Measurements from ENCODE around the gene CMBL. TPM values are rescaled to one million over a fixed set of nuclear protein-coding genes. Genes with fewer than 3 reads are reported as not detected.
A peak's percentile ranks its signal among the peaks of the same experiment; 100 is the strongest.
"Not testable (repeated sequence)": the region's sequence is repeated elsewhere in the genome, so short reads cannot be mapped to it uniquely, and the experiment has no call there.

The CMBL gene
- total RNA-seq, 2 experiments from 2014 or later = 0.13 TPM; not detected in 1

DNA sequence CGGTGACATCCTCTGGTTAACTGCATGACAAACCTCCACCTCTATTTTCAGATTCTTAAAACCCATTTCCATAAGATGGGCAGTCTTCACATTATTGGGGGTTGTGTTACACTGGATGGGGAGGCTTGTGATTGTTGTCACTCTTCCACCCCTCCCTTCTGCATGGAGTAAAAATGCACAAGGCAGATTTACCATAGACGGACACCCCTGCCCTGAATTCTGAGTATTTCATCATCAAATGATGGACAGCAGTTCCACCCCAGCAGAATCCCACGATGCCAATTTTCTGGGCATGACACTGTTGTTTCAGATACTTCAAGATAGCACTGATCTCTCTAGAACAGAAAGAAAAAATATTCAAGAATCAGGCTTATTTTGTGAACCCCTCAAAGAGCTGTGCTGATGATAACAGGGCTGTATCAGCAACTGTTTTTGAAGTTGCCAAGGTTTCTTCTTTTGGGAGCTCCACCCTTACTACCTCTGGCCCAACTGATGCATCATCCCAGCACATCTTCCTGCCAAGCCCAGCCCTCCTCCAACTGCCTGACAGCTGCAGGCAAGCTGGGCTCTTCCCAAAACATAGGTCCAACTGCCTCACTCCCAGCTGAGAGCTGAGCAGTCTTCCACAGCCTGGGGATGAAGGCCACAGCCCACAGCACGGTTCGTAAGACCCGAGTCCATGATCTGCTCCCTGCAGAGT lies 21.4 kb downstream of the CMBL start:
- Histone ChIP-seq H3K9me3 (ENCODE audit: low read length) (no peaks in the 10 kb centered on the region), H3K4me3 (ENCODE audit: low read depth, low read length, poor library complexity, severe bottlenecking) (no peak overlapping the region), H3K4me2 (ENCODE audit: low read length) (no peak overlapping the region), H3K9me2 (ENCODE audit: insufficient read depth, low read length) (no peaks in the 10 kb centered on the region), H3K79me2 (ENCODE audit: insufficient read depth, low read depth, low read length) (no peaks in the 10 kb centered on the region), H4K20me1 (ENCODE audit: insufficient read depth, low read length) (no peaks in the 10 kb centered on the region), H3K4me1 (ENCODE audit: insufficient read depth, low read length, poor library complexity, severe bottlenecking) (peaks cover 28% of the 10 kb centered on the region), H3K36me3 (ENCODE audit: insufficient read depth, low read length) (no peaks in the 10 kb centered on the region), H2AFZ (ENCODE audit: low read length) (no peak overlapping the region), H3K27ac (ENCODE audit: low read depth, low read length, poor library complexity, severe bottlenecking) (no peak overlapping the region)
- DNase-seq (ENCODE audit: low spot score) = no peak
- ChIA-PET POLR2A (interaction anchor here (1.9 kb wide), 1 partner anchor 67 kb away, joined by 11 read pairs; the partner anchor contains the start of gene MARCHF6), CTCF (ENCODE audit: unreplicated experiment) (no interaction called here)
- BruUV-seq (replicated peaks) = no TSS peak
- intact Hi-C loops (cut with micrococcal nuclease; ENCODE audit: unreplicated experiment) = loop anchor here (10.0 kb wide), 1 partner anchor 278 kb away; the partner anchor contains the start of gene ANKRD33B
- TF ChIP-seq EZH2phosphoT487 (IDR thresholded peaks at IDR 0.05; ENCODE audit: borderline replicate concordance, low read depth, low read length) = no peak
- TF ChIP-seq, protein P1, sequence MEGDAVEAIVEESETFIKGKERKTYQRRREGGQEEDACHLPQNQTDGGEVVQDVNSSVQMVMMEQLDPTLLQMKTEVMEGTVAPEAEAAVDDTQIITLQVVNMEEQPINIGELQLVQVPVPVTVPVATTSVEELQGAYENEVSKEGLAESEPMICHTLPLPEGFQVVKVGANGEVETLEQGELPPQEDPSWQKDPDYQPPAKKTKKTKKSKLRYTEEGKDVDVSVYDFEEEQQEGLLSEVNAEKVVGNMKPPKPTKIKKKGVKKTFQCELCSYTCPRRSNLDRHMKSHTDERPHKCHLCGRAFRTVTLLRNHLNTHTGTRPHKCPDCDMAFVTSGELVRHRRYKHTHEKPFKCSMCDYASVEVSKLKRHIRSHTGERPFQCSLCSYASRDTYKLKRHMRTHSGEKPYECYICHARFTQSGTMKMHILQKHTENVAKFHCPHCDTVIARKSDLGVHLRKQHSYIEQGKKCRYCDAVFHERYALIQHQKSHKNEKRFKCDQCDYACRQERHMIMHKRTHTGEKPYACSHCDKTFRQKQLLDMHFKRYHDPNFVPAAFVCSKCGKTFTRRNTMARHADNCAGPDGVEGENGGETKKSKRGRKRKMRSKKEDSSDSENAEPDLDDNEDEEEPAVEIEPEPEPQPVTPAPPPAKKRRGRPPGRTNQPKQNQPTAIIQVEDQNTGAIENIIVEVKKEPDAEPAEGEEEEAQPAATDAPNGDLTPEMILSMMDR (conservative IDR thresholded peaks at IDR 0.05; ENCODE audit: low read length) = no peak

DNA sequence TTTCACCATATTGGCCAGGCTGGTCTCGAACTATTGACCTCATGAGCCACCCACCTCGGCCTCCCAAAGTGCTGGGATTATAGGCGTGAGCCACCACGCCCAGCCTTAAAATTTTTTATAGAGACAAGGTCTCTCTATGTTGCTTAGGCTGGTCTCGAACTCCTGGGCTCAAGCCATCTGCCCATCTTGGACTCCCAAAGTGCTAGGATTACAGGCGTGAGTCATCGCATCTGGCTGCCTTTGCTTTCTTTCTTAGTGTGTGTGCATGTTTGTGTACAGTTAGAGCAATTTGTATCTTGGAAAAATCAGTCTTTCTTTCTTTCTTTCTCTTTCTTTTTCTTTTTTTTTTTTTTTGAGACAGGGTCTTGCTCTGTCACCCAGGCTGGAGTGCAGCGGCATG lies 22.3 kb downstream of the CMBL start:
- H3K79me2 ChIP-seq (ENCODE audit: insufficient read depth, low read depth, low read length); H3K27ac ChIP-seq (ENCODE audit: low read depth, low read length, poor library complexity, severe bottlenecking); CTCF ChIA-PET (ENCODE audit: unreplicated experiment); H3K9me3 ChIP-seq (ENCODE audit: low read length); H2AFZ ChIP-seq (ENCODE audit: low read length); H3K9me2 ChIP-seq (ENCODE audit: insufficient read depth, low read length); H3K4me2 ChIP-seq (ENCODE audit: low read length); H4K20me1 ChIP-seq (ENCODE audit: insufficient read depth, low read length); H3K36me3 ChIP-seq (ENCODE audit: insufficient read depth, low read length); BruUV-seq (replicated peaks); DNase-seq (ENCODE audit: low spot score); H3K4me3 ChIP-seq (ENCODE audit: low read depth, low read length, poor library complexity, severe bottlenecking): not testable (repeated sequence)
- H3K4me1 ChIP-seq (ENCODE audit: insufficient read depth, low read length, poor library complexity, severe bottlenecking) = peaks cover 28% of the 10 kb centered on the region
- POLR2A ChIA-PET = interaction anchor here (1.9 kb wide), 1 partner anchor 68 kb away, joined by 11 read pairs; the partner anchor contains the start of gene MARCHF6
- intact Hi-C loops (cut with micrococcal nuclease; ENCODE audit: unreplicated experiment) = loop anchor here (2.0 to 10.0 kb wide), 2 partner anchors 279 to 343 kb away; partner anchors contain the start of gene ANKRD33B

DNA sequence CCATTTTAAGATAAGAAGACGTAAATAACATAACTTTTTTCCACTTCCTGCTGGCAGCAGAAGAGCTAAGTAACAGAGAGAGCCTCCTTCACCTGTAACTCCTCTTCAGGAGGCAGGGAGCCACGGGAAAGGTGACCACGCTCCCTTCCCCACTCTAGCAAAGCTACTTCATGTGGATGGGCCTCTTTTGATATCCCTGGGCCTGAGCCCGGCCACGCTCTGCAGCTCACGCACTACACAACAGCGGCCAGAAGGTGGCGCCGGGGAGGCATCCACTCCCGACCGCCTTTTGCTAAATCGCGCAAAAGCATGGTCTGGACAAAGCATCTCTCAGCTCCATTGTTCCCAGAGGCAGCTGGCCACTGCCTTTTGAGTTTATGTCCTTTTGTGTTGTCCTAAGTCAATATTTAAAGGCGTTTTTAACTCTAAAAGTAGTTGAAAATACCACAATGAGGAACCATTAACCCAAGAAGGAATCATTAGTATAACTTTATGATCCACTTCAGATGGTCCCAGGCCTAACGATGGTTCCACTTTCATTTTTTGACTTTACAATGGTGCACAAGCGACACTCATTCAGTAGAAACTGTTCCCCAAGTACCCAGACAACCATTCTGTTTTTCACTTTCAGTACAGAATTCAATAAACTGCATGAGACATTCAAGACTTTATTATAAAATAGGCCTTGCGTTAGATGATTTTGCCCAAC lies 23.6 kb downstream of the CMBL start:
- intact Hi-C loops (cut with micrococcal nuclease; ENCODE audit: unreplicated experiment) = loop anchor here (1.0 to 10.0 kb wide), 6 partner anchors 69 to 345 kb away; partner anchors contain the start of genes ANKRD33B and MARCHF6

More for the DNA sequence above, 23.6 kb downstream of the CMBL start:
- Histone ChIP-seq H3K9me3 (ENCODE audit: low read length) (no peaks in the 10 kb centered on the region), H2AFZ (ENCODE audit: low read length) (peak overlapping the region; percentile 99), H3K4me1 (ENCODE audit: insufficient read depth, low read length, poor library complexity, severe bottlenecking) (peaks cover 22% of the 10 kb centered on the region), H4K20me1 (ENCODE audit: insufficient read depth, low read length) (no peaks in the 10 kb centered on the region), H3K79me2 (ENCODE audit: insufficient read depth, low read depth, low read length) (no peaks in the 10 kb centered on the region), H3K36me3 (ENCODE audit: insufficient read depth, low read length) (no peaks in the 10 kb centered on the region), H3K9me2 (ENCODE audit: insufficient read depth, low read length) (no peaks in the 10 kb centered on the region), H3K4me3 (ENCODE audit: low read depth, low read length, poor library complexity, severe bottlenecking) (peak overlapping the region; percentile 30), H3K4me2 (ENCODE audit: low read length) (peak overlapping the region; percentile 59), H3K27ac (ENCODE audit: low read depth, low read length, poor library complexity, severe bottlenecking) (no peak overlapping the region)
- BruUV-seq (replicated peaks) = no TSS peak
- peak; percentile 87 for DNase-seq (ENCODE audit: low spot score)
- TF ChIP-seq, protein P1 (conservative IDR thresholded peaks at IDR 0.05; ENCODE audit: low read length) = peak; percentile 94
- TF ChIP-seq EZH2phosphoT487 (IDR thresholded peaks at IDR 0.05; ENCODE audit: borderline replicate concordance, low read depth, low read length) = no peak
- ChIA-PET CTCF (ENCODE audit: unreplicated experiment) (interaction anchor here (0.7 to 1.3 kb wide), 6 partner anchors 10 to 344 kb away, joined by 3 to 6 read pairs (median 4); partner anchors contain the start of gene CCT5), POLR2A (interaction anchor here (0.7 to 1.1 kb wide), 2 partner anchors 87 to 96 kb away, joined by 3 to 5 read pairs; no protein-coding TSS in a partner anchor)
